HCT116 (cell line): ENCODE results near the gene TIPARP.

Experiments
- ATF3 ChIP-seq: IDR thresholded peaks from 2 replicates; pipeline ENCODE4 v1.6.1; 2012
- CBX3 ChIP-seq: IDR thresholded peaks from 2 replicates; pipeline ENCODE4 v1.6.1; 2012; ENCODE audit warnings: low read depth
- CTCF ChIP-seq, 3 experiments: fragments of 200-600 bp in 1 of 3; sonication (generic) in 1 of 3; IDR thresholded peaks in 2 of 3; conservative IDR thresholded peaks in 1 of 3; 2 replicates each; pipeline ENCODE4 v1.5.1; 2012 to 2017; ENCODE audit warnings: low read depth in 2 of 3, low read length in 2 of 3, antibody characterized with exemption in 1 of 3, borderline replicate concordance in 1 of 3, control low read depth in 1 of 3, mild to moderate bottlenecking in 1 of 3, mixed read lengths in 1 of 3, mixed run types in 1 of 3, moderate library complexity in 1 of 3; ENCODE audit not compliant: insufficient read depth in 1 of 3
- ELF1 ChIP-seq: IDR thresholded peaks from 2 replicates; pipeline ENCODE4 v1.6.1; 2012; ENCODE audit warnings: low read depth, borderline replicate concordance
- EZH2 ChIP-seq: fragments of 200-600 bp; sonication (generic); IDR thresholded peaks from 2 replicates; pipeline ENCODE4 v1.6.1; 2017; ENCODE audit warnings: antibody characterized with exemption, mixed run types
- MAX ChIP-seq: IDR thresholded peaks from 2 replicates; pipeline ENCODE4 v1.6.1; 2012
- POLR2A ChIP-seq: IDR thresholded peaks from 2 replicates; pipeline ENCODE4 v1.7.0; 2011; ENCODE audit warnings: borderline replicate concordance; ENCODE audit not compliant: insufficient read depth, insufficient read length; ENCODE audit errors: extremely low read depth
- POLR2AphosphoS5 ChIP-seq: IDR thresholded peaks from 2 replicates; pipeline ENCODE4 v1.6.1; 2011; ENCODE audit warnings: mild to moderate bottlenecking, low read depth, low read length, moderate library complexity
- REST ChIP-seq: IDR thresholded peaks from 2 replicates; pipeline ENCODE4 v1.6.1; 2012; ENCODE audit warnings: low read depth
- SIN3A ChIP-seq: IDR thresholded peaks from 2 replicates; pipeline ENCODE4 v1.6.1; 2012; ENCODE audit warnings: low read depth
- SRF ChIP-seq: IDR thresholded peaks from 2 replicates; pipeline ENCODE4 v1.6.1; 2012; ENCODE audit warnings: low read depth
- YY1 ChIP-seq: IDR thresholded peaks from 2 replicates; pipeline ENCODE4 v1.6.1; 2011; ENCODE audit warnings: low read length, low read depth, moderate library complexity, mild to moderate bottlenecking; ENCODE audit not compliant: insufficient replicate concordance; ENCODE audit errors: extremely low read depth
- ZBTB33 ChIP-seq: IDR thresholded peaks from 2 replicates; pipeline ENCODE4 v1.6.1; 2011; ENCODE audit warnings: mild to moderate bottlenecking, low read length, moderate library complexity; ENCODE audit not compliant: insufficient replicate concordance; ENCODE audit errors: extremely low read depth
- ZNF274 ChIP-seq: fragments of 200-500 bp; sonication (Bioruptor generic); IDR thresholded peaks from 2 replicates; pipeline ENCODE4 v1.6.1; 2014; ENCODE audit warnings: mild to moderate bottlenecking, low read depth, low read length, inconsistent platforms

- TF ChIP-seq ZNF274: no peak
- no peak for TF ChIP-seq CTCF (IDR thresholded peaks at IDR 0.05 in 2 of 3, conservative IDR thresholded peaks at IDR 0.05 in 1 of 3; ENCODE audit: borderline replicate concordance in 1 of 3, insufficient read depth in 1 of 3, low read depth in 2 of 3, low read length in 2 of 3)
- TF ChIP-seq EZH2: no peak
- no peak for TF ChIP-seq POLR2A
- TF ChIP-seq POLR2AphosphoS5: no peak
- TF ChIP-seq YY1: no peak
- TF ChIP-seq ATF3: no peak
- no peak for TF ChIP-seq ZBTB33
- TF ChIP-seq REST: no peak
- TF ChIP-seq MAX: no peak
- TF ChIP-seq ELF1: no peak
- no peak for TF ChIP-seq SRF
- TF ChIP-seq CBX3: no peak
- TF ChIP-seq SIN3A: no peak
Measured at GRCh38 chr3:156725682-156726081, 51.3 kb downstream of the TIPARP start.
